SKM-1 (cell line): ENCODE measurements around the gene IMP3.
"Not testable (repeated sequence)": the region's sequence is repeated elsewhere in the genome, so short reads cannot be mapped to it uniquely, and the experiment has no call there.

ENCODE experiments used
- DNase-seq: peaks from one replicate; lab custom pipeline; 2025; ENCODE audit not compliant: unreplicated experiment; lab: John Stamatoyannopoulos, UW

IMP3 gene

DNA sequence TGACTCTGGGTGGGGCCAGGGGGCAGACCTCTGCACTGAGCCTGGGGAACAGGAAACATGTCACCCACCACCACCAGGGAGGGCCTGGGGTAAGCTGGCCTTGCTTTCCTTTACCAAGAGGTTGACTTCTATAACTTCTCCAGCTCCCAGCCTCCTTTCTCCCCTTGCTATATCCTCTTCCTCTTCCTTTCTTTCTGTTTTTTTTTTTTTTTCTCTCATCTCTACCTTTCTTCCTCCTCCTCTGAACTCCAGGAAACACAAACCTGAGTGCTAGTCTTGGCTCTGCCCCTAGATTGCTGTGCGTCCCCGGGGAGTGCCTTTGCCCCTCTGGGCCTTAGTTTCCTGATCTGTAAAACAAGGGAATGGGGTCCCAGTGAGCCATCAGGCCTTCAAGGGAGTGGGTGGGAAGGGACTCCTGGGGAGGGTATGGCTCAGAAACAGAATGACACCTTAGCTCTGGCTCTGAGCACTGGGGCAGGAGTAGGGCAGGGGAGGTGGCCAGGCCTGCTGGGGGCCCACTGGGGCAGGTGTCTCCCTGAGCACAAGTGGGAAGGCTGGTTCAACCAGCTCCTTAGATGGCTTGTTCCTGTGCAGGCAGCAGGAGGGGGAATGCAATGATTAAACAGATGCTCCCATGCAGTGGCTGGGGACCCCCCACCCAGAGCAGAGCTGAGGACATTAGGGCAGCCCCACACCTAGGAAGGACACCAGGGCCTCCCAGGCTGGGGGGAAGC is 12.0 kb upstream of the IMP3 start:
- no peak for DNase-seq

DNA sequence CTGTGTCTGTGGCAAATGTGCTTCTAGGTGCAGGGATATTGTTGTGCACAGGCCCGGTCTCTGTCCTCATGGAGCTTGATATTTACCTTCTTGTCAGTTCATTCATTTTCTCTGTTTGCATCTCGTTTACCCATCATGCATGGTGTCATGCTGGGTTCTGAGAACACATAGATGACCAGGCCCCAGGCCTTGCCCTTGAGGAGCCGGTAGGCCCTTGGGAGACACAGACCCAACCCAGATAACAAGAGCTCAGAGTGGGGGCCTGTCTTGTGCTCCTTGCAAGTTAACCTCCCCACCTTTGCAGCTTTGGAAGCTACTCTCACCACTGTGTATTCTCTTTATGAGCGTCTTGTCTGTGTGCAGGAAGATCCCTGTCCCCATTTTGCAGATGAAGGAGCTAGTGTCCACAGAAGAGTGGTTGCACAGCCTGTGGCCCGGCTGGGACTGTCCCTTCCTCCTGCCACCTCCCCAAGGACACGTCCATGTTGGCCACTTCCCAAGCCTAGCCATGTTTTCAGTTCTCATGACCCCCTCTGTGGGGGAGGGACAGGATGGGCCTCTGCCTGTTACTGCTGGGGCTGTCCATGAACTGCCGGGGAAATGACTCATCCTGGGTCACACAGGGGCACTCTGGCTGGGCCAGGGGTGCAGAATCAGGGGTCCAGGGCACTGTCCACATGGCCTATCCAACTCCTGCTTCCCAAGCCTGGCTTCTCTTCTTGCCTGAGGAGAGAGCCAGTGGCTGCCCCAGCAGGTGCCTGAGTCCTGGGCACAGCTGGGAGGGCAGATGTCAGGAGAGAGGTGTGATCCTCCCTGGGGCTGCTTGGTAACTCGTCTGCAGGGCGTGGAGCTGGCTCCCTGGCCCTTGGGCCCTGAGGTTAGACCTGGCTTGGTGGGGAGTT is 11.1 kb upstream of the IMP3 start:
- DNase-seq = no peak

DNA sequence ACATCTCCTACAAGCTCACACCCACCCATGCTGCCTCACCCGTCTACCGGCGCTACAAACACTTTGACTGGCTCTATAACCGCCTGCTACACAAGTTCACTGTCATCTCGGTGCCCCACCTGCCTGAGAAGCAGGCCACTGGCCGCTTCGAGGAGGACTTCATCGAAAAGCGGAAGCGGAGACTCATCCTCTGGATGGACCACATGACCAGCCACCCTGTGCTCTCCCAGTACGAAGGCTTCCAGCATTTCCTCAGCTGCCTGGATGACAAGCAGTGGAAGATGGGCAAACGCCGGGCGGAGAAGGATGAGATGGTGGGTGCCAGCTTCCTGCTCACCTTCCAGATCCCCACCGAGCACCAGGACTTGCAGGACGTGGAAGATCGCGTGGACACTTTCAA is 9.8 kb upstream of the IMP3 start:
- DNase-seq = no peak

DNA sequence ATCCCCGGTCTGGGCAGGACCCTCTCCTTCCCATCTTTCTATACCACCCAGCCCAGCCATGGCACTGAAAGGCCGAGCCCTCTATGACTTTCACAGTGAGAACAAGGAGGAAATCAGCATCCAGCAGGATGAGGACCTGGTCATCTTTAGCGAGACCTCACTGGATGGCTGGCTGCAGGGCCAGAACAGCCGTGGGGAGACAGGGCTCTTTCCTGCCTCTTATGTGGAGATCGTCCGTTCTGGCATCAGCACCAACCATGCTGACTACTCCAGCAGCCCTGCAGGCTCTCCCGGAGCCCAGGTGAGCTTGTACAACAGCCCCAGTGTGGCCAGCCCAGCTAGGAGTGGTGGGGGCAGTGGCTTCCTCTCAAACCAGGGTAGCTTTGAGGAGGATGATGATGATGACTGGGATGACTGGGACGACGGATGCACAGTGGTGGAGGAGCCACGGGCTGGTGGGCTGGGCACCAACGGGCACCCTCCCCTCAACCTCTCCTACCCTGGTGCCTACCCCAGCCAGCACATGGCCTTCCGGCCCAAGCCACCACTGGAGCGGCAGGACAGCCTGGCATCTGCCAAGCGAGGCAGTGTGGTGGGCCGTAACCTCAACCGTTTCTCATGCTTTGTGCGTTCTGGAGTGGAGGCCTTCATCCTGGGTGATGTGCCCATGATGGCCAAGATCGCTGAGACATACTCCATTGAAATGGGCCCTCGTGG is 9.2 kb upstream of the IMP3 start:
- DNase-seq = no peak

DNA sequence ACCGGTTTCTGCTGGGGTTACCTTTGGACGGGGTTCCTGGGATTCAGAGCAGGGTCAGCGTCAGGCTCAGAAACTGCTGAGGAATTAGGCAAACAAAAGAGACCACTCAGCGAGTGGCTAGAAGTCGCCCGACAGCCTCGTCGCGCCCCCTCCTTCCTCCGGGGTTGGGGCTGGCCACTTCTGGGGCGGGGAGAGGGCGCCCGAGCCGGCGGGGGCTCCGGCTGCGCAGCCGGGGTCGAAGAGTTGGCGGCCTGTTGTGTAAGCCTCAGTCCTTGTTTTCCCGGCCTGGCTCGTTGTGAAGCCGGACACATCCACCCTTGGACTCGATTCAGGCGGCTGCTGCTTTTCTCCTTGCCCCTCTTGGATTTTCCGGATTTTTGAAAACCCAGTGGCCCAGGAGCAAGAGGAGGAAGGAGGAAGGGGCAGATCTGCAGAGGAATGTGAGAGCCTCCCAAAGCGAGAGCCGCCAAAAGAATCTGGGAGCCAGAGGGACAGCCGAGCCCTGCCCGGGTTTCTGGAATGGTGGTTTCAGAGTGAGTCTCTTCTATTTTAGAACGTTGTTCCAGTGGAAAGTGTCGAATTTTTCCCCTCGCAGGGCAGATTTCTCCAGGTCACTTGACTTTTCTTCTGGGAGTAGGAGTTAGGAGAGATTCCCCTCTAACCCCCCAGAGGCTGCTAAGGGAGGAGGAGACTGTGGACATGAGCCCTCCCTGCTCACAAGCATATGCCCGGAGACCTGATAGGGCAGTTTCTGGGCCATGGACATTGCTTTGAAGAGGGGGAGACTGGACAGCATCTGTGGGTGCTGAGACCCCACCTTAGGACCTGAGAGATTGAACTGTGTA is 8.4 kb upstream of the IMP3 start:
- DNase-seq = no peak

DNA sequence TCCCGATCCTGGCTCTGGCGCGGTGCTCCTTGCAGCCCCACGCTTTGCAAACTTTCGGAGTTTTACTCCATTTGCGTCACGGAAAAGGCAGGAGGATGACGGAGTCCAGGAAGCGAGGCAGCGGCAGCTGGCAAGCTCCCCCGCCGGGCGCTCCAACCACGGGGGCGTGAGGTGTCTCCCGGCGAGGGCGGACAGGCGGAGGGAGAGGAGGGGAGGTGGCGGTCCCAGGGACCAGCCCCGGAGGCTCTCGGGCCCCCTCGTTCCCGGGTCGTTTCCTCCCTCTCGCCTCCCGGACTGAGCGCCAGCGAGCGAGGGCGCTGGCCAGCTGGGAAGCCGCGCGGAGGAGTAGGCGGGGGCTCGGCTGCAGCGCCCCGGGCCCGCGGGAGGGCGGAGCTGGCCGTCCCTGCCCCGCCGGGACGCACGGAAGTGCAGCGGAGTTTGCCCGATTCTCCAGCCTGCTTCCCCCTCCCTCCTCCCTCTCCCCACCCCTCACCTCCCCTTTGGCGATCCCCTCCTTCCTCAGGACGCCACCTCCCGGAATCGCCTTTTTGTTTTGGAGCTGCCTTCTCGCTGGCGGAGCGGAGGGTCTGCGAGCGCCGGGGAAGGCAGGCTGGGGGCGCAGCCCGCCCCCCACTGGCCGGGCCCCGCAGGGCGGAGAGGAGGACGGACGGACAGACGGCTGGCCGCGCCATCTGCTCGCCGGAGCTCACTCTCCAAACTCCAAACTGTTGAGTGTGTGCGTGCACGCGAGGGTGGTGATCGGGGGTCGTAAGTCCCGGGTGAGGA is 7.5 kb upstream of the IMP3 start, which contains the start of gene SNX33:
Gene SNX33, plus strand, starts transcription at position 543 of the 786 bp plus-strand sequence. CDS start 1,191 bp downstream, outside the sequence.
- DNase-seq = peak; percentile 62

DNA sequence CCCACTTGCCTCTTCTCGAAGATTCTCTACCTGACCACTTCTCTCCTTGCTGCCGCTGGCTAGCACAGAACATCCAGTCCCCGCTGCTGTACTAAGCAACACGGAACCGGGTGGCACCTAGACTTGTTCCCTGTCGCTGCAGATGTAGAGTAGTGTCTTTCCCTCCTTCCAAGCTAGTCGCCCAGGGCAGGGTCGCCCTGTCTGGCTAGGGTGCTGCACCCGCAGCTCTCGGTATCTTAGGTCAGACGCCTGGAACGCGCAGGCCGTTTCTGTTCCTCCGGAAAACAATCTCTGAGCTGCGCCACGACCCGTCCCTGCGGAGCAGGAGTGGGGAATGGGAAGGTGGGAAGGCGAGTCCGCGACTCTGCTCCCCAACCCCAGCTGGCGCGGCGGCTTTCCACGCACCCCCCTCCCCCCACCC is 6.9 kb upstream of the IMP3 start:
- DNase-seq = no peak

DNA sequence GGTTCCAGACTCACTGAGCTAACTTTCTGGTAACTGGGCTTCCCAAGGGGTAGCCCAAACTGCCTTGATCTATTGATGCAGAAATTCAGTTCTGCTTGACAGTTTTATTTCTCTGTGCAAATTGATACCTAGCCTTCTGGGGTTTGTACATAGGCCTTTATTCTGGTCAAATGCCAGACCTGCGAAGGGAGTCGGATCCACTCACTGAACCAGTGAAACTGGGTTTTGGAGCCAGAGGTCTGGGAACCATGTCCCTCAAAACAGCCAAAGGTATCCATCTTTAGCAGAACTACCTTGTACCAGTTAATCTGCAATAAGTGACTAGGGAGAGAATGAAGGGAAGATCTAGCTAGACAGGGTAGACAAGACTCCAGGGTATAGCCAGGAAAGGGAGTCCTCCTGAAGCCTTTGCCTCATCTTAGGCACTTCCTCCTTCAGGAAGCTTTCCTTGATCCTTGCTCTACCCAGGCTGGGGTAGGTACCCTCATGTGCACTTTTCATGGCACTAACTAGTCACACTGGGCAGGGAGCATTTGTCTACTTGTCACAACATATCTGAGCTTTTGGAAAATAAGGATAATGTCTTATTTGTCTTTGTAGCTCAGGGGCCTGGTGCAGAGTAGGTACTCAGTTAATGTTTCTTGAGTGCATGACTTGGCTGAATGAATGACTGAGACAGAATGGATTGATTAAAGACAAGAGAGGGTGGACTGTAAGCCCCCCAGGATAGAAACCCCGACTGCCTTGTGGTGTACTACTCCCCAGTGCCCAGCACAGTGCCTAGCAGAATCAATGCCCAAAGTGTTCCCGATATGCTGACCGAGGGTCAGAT is 6.3 kb upstream of the IMP3 start:
- DNase-seq = no peak

DNA sequence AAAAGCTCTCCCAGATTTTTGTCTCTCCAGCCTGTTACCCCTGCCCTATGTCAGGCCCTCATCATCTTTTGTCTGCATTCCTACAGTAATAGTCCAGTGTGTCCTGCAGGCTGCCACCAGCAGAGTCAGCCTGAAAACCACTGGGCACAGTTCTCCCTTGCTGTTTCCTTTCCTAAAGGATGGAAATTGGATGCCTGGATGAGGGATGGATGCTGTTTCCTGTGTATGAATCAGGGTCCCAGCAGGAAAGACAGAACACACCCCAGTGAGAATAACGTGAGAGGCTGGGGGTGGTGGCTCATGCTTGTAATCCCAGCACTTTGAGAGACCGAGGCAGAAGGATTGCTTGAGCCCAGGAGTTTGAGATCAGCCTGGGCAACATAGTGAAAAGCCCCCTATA is 4.4 kb upstream of the IMP3 start:
- no peak for DNase-seq

DNA sequence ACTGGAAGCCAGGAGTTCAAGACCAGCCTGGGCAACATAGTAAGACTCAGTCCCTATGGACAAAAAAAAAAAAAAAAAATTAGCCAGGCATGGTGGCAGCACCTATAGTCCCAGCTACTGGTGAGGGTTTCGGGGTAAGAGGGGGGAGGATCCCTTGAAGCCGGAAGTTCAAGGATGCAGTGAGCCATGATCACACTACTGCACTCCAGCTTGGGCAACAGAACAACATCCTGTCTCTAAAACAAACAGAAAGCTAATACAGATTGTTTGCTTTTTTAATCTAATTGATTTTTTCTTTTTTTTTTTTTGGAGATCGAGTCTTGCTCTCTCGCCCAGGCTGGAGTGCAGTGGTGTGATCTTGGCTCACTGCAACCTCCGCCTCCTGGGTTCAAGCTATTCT is 1.6 kb upstream of the IMP3 start:
- no peak for DNase-seq

DNA sequence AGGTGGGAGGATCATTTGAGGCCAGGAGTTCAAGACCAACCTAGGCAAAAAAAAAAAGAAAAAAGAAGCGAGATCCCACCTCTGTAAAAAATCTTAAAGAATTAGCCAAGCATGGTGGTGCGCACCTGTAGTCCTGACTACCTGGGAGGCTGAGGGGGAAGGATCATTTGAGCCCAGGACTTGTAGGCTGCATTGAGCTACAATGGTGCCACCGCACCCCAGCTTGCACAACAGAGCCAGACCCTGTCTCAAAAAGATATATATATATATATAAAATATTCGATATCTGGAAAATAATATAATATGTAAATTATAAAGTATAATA is 1.1 kb upstream of the IMP3 start:
- DNase-seq = no peak

DNA sequence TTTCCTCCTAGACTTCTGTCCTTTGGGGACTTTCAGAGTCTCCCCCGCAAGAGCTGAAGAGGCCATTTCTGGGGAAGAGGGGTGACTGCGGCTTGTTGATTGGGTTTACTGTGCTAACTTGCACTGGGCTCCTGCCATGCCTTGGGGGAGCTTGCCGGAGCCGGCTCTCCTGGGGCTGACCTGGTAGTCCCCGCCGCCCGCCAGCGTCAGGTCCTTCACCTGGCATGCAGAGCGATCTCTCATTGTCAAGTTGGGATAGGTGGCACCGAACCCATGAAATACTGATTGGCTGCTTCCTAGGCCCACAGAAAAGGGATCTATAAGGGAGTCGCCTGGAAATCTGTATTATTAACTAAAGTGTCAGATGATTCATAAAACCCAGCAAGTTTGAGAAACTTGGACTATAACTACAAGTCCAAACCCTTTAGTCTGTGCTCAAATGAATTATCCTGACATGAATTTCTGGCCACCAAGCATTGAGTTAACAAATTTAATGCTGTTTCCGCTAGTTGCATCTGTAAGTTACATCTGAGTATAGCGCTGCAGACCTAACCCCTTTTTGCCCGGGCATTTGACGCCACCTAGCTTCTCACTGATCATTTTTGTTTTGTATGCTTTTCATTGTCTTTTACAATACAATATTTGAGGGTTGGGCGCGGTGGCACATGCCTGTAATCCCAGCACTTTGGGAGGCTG is 607 bp upstream of the IMP3 start:
- DNase-seq = peak; percentile 82

DNA sequence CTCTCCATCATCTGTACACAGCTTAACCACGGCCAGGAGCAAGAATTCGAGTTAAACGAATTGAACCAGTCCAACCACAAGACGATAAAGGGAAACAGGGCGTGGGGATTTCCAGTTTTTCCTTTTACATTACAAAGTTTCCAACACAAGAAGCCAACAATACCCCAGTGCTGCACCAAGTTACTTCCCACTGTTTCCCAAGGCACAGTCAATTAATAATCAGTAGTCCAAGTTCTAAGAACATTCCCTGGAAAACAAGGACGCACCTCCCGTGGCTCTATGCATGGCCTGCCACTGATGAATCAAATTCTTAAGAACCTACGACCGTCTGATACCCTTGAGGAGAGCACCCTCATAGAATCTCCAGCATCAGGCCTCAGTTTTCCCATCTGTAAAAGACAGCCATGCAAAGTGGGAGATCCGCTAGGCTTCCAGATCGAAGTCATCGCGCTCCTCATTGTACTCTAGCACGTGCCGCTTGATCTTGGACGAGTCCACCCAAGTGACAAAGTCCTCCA is 774 bp downstream of the IMP3 start:
- no peak for DNase-seq

DNA sequence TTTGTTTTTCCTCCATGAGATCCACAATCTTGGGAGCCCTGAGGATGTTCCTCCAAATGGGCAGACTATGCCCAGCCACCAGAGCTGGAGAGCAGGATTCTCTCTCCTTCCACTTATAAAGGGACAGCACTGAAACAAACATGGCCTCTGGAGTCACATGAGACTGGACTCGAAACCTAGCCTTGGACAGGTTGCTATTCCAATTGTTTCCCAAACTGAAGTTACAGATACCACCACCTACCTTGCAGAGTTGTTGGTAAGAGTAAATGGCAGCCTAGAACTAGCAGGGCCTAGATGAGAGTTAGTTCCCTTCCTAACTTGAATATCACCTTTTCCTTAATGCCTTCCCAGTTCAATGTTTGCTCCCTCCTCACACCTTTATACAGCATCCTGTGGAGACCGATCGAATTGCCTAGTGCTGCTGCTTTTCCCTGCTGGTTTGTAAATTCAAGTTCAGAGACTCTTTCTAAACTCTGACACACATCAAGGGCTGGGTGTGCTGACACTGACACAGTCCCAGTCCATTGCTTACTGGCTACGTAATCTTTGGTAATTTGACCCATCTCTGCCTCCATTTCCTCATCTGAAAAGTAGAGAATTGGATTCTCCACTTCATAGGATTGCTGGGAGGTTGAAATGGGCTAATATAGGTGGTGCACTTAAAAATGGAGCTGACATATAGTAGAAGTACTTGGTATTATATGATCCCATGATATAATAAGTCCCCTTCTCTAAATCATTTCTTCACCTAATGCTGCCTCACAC is 2.6 kb downstream of the IMP3 start:
- no peak for DNase-seq

DNA sequence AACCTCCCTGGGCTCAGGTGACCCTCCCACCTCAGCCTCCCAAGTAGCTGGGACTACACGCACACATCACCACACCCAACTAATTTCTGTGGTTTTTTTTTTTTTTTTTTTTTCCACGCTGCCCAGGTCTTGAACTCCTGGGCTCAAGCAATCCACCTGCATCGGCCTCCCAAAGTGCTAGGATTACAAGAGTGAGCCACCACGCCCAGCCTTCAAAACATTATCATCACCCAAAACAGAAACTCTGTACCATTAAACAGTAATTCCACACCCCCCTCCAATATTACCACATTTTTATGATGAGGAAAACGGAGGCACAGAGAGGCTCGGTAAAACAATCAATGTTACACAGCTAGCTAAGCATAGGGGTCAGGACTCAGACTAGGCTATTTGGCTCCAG is 4.0 kb downstream of the IMP3 start:
- DNase-seq = no peak

DNA sequence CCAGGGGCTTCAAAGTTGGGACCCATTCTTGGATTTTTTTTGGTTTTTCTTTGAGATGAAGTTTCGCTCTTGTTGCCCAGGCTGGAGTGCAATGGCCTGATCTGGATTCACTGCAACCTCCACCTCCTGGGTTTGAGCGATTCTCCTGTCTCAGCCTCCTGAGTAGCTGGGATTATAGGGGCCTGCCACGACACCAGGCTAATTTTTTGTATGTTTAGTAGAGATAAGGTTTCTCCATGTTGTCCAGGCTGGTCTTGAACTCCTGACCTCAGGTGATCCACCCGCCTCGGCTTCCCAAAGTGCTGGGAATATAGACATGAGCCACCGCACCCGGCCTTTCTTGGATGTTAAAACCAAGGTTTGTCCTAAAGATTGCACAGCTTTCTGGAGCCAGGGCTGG is 6.1 kb downstream of the IMP3 start:
- not testable (repeated sequence) for DNase-seq

DNA sequence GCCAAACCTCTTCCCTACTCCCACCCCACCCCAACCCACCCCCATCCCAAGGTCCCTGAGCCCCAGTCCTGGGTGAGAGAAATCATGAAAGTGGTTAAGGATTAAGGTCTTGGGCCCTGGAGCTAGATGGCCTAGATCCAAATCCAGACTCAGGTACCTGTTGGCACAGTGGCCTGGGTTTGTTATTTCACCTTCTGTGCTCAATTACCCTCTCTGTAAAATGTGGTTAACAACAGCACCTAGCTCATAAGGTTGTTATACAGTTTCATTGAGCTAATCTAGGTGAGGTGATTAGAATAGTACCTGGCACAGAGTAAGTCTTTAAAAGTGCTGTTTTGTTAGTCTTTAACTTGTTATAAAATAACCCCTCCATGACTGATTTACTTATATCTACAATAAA is 8.1 kb downstream of the IMP3 start:
- DNase-seq = no peak
